LoVo (cell line): ENCODE data around the gene KLHL36.

ENCODE experiments used
- DNase-seq: peaks from one replicate; pipeline ENCODE4 v3.0.0-alpha.2; 2016; ENCODE audit warnings: low spot score

Gene KLHL36

DNA sequence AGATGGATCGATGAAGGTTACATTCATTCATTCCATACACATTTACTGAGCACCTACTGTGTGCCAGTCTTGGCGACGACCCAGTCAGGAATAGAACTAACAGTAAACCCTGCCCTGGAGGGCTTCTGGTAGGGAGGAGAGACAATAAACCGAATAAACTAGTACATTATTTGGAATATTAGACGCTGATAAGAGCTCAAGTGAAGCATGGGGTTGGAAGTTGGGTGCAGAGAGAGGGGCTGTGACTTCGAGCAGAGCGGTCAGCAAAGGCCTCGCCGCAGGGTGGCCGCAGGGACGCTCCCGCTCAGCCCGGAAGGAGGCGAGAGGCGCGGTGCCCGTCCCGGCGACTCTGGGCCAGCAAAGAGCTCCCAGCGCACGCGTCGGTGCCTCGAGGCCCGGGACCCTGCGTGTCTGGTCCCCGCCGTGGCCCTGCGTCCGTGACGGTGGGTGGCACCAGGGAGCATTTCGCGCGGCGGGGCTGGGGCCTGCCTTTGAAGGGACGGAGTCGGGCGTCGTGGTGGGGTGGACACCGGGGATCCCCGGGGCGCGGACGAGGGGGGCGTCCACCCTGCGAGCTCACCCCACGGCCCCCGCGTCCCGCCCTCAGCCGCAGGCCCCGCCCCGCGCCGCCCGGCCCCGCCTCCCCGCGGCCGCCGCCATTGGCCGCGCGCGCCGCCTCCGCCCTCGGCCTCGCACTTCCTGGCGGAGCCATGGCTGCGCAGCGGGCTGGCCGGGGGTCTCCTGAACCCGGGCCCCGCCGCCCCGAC, at the start of gene KLHL36:
Gene KLHL36 (plus strand): TSS at position 684 of the 767 bp plus-strand sequence. CDS start 2,357 bp downstream, outside the sequence.
- DNase-seq: peak; percentile 60

DNA sequence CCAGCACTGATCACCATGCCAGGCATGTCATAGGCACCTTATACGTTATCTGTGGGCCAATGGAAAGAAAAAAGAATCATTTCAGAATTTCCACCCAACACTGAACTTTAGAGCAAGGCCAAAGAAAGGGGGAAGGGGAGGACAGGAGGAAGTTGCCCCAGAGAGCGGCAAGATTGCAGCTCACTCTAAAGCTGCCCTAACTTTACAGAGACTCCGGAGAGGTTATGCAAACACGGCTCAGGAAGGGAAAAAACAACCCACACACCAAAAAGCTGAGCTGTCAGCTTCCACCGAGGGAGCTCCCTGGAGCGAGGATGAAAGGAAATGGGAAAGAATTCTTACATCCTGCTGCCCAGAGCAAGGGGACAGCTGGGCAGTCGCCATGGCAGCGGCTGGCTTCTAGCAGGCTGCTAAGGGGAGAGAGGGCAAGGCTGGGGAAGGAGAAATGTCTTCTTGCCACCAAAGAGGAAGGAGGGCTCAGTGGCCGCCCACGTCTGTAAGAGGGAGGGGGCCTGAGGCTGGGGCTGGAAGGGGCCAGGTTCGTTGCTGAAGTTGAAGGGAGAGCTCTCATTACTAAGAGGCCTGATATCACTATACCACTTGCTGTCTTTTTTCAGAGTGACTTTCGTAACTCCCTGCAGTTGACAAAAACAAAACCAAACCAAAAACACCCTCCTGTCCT, 48.6 kb upstream of the KLHL36 start:
- DNase-seq: no peak

DNA sequence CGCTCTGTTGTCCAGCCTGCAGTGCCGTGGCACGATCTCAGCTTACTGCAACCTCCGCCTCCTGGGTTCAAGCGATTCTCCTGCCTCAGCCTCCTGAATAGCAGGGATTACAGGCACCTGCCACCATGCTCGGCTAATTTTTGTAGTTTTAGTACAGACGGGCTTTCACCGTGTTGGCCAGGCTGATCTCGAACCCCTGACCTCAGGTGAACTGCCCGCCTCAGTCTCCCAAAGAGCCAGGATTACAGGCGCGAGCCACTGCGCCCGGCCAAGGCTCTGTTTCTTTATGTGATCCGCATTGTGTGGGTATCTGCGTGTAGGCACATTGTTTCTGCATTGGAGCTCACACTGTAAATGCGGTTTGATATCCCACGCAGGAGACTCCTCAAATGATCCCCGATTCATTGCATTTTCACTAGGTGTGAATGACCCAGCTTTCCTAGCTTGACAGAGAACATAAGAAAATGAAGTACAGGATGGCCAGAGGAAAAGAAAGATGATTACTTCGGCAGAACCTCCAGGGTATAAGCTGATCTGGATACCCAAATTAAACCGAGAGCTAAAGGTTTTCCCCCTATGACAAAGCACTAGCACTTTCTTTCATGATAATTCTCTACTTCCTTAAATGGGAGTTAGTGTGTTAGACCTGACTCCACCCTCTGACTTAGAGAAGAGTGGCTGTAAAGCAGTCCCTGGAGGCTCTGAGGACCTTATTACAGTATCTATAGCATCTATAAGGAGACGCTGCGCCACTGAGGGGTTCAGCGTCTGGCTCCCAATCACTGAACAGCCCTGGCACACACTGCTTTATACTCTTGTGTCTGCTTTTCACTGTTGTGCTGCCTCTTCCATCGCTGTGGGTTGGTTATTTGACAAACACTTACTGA, 47.7 kb upstream of the KLHL36 start:
- DNase-seq: no peak

DNA sequence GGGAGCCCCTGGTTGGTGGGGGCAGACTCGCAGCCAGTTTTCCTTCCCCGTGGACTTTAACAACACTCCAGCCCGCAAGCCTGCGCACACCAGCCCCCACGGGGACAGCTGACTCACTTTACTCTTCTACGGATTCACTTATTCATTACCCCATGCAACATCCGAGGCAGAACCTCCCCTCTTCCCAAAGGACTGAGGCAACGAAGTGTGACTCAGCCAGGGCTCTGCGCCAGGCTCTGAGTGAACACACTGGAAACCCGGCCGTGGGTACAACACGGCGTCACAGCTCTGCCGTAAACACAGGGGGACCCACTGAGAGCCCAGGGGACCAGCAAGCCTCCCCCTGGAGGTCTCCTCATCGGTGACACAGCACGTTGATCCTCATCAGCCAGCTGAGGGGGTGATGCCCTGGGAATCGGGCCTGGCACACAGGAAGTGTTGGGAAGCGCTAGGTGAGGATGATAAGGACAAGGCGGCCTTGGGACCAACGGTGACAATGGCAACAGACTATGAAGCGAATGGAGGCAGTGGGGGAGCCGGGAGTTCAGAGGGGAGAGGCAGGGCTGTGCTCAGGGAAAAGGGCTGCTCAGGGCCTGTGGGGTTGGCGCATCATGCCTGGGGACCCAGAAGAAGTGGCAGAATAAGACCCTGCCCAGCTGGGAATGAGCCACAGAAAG, 45.0 kb upstream of the KLHL36 start:
- DNase-seq: no peak

DNA sequence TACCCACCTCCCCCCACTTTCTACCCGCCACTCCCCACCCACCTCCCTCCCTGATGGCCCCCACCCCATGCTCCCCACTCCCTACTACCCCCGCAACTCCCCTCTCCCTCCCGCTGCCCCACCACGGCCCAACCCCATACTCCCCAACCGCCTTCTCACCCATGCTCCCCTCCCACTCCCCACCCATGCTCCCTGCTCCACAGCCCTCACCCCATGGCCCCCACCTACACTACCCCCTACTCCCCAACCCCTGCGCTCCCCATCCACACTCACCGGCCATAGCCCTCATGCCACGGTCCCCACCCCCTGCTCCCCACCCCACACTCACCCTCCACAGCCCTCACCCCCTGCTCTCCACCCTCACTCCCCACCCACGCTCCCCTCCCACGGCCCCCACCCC, 44.4 kb upstream of the KLHL36 start:
- DNase-seq: no peak

DNA sequence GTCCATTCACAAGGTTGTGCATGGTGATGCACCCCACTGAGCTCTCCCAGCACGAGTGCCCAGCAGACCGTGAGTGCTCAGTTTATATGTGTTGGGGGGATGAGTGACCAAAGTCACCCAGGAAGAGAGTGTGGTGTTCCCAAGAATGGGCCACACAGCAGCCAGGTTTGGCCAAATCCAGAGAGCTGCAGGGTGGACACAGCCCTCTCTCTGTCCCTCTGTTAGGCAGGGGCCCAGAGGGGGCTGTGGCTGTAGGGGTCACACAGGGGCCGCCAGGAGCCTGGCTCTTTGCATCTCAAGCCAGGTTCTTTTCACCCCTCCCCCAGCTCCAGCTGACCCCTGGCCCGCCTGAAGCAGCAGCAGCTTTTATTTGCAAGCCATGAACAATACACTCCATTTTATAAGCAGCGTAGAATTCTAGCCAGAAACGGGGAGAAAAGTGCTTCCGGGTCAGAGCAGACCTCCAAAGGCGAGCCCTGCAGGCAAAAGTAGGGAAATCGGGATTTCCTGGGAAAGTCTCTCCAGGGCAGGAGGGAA, 43.8 kb upstream of the KLHL36 start:
- no peak for DNase-seq

DNA sequence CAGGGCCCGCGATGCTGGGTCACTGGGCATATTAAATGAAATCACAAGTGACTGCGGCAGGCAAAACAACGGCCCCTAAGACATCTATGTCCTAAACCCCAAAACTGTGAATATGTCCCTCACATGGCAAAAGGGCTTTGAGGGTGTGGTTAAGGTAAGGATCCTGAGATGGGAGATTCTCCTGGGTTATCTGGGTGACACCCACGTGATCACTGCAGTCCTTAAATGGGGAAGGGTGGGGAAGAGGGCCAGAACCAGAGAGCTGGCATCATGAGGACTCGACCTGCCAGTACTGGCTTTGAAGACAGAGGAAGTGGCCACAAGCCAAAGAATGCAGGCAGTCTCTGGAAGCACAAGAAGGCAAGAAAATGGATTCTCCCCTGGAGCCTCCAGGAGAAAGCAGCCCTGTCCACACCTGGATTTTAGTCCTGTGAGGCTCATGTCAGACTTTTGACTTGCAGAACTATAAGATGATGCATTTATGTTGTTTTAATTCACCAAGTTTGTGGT, 42.9 kb upstream of the KLHL36 start:
- DNase-seq: no peak

DNA sequence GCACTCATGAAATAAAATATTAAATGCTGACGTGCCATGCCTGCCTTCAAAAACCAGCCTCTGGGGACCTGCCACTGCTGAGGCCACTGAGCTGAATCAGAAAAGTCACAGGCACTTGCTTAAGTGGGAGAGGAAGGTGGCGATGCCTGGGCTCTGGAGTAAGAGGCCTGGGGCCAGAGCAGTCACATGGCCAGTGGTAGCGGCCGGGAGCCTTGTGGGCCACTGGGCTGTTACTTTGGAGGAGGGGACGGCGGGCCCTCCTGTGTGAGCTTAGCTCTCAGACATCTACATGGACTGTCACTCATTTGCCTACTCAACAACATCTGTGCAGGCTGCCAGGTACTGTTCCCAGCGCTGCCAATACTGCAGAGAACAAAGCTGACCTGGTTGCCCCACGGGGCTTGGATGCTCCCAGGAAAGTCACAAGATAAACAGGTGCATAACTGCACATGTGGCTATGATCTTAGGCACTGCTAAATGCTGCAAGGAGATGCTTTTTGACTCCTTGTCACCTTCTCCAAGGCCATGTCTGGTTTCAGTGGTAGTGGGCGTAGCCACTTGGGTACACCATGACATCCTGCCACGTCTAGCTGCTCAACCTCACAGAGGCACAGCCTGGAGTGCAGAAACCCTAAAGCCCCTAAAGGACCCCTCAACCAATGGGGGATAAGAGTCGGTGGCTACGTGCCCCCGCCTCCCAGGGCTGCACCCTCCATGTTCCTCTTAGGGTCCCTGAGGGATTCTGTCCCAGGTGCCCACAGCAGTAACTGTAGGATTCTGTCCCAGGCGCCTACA, 42.0 kb upstream of the KLHL36 start:
- no peak for DNase-seq

DNA sequence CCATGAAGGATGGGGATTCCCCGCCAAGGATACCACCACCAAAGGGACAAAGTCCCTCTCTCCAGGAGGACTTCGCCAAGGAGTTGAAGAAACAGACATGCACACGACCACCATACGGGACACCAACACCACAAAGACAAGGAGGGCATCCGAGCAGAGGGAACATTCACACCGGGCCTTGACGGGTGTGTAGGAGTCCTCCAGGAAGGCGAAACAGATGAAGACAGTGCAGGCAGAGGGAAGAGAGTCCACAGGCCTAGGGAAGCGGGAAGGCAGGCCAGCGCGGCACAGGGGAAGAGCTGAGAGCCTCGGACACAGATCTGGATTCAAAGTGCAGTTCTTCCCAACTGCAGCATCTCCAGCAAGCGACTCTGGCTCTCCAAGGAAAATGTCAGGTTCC, 41.2 kb upstream of the KLHL36 start:
- no peak for DNase-seq

DNA sequence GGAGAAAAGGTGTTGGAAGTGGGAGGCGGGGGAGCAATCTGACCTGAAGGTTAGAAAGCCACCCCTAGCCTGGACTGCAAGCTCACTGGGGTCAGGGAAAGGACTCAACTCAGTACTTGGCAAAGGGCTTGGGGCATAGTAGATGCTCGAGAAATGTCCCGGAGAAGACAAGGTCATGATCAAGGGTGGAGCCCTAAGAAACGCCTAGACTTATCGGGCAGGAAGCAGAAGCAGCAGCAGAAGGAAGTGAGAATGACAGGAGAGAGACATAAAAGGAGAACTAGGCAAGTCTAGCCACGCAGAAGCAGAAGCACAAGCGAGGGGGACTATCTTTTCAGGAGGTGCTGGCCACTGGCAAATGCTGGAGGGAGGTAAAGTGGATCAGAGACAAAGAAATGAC, 40.6 kb upstream of the KLHL36 start:
- DNase-seq: no peak

DNA sequence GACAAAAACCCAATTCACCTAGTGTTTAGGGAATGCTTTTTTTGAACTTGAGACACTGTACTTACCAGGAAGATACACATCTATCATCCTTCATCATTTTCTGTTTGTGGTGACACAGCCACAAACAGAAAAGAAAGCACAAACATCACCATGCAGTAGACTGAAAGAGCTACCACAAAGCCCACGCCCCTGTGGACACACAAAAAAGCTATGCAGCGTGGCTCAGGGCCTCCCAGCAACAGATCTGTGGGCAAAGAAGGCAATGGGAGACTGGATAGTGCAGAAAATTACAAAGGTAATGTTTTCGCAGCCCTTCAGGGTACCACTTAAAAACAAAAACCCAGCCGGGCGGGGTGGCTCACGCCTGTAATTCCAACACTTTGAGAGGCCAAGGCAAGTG, 40.0 kb upstream of the KLHL36 start:
- DNase-seq: no peak

DNA sequence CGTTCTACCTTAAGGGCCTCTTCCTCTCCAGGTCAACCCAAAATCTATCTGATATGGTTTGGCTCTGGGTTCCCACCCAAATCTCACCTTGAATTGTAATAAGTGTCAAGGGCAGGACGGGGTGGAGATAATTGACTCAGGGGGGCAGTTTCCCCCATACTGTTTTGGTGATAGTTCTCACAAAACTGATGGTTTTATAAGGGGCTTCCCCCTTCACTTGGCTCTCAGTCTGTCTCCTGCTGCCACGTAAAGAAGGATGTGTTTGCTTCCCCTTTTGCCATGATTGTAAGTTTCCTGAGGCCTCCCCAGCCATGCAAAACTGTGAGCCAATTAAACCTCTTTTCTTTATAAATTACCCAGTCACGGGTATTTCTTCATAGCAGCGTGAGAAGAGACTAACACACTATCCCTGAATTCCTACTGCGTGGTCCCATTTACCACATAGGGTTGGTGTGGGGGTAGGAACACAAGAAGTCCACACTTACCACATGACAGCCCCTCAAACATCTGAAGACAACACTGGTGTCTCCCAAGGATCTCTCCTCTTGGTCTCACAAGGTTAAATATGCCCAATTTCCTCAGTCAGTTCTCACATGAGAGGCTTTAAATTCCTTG, 38.6 kb upstream of the KLHL36 start:
- no peak for DNase-seq

DNA sequence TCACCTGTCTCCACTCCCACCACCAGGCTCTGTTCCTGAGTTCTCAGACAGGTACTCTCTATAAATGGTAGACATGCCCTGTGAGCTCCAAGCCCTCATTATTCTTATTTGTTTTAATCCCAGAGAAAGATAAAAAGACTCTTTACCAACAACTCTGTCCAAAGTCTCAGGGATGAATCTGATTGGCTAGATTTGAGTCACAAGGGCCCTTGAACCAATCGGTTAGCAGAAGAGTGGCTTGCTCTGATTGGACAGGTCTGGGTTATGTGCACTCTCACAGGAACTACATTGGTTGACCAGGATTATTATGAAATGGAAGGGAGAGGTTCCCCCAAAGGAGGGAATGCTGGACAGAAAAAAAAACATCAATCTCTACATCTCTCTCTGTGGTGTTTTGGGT, 37.9 kb upstream of the KLHL36 start:
- DNase-seq: no peak

DNA sequence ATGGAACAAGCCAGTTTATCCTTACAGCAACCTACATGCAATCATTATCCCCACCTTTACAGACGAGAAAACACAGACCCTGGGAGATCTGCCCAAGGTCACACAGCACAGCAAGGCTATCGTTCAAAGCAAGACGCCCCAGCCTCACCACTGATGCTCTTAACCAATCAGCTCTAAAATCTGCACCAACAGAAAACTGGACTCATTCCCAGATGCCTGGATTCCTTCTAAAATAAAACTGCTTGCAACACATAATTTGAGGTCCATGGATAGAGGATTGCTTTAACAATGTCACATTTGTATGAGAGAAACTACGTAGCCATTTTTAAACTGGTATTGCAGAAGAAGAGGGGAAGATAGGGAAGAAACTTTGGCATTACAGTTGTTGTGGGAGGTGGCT, 37.3 kb upstream of the KLHL36 start:
- DNase-seq: no peak

DNA sequence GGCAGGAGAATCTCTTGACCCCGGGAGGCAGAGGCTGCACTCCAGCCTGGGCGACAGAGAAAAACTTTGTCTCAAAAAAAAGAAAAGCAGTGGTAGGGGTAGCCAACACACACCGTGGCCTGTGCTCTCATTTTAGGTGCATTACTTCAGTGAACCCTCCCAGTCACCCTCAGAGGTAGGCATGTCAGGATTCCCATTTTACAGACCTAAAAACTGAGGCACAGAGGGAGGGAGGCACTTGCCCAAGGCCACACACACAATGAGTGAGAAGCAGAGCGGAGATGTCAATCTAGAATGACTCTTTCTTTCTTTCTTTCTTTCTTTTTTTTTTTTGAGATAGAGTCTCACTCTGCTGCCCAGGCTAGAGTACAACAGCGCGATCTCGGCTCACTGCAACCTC, 35.6 kb upstream of the KLHL36 start:
- DNase-seq: no peak

DNA sequence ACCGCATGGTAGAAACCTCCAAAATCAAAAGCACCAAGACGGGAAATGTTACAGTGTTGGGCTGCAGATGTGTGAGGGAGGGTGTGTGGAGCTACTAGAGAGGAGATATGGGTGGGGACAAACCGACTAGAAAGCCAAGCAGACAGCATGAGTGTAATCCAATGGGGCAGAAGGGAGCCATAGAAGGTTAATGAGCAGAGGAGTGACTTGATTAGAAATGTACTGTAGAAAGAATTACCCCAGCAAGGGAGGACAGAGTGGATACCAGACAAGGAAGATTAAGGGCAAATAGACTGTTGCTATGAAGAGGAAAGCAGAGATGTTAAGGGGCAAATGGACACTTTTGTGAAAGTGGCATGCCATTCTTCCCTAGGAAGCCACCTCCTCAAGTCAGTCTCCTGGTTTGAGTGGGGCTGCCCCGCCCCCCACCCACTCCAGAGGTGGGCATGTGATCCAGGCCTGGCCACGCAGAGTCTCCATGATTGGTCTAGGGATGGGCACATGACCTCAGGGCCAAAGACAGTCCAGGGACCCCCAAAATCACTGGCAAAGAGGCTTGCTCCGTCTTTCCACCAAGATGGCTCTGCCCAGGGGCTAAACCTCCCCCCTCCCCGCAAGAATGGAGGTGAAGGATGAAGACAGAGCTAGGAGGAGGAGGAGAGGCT, 34.8 kb upstream of the KLHL36 start:
- no peak for DNase-seq

DNA sequence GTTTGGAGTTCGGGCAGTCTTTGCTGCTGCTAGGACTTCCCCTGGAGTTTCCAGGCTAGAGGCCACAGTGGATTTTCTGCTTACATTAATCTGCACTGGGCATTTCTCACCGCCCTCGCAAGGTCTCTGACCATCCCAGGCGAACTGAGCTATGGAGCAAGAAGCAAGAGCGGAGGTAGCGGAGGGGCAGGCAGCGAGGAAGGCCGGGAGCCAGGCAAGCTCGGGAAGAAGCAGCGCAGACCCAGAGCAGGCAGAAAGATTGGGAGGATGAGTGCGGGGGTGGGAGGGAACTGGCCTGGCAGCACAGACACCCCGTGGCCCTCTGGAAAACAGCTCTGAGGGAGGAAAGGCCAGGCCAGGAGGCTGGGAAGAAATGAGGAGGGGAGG, 34.2 kb upstream of the KLHL36 start:
- no peak for DNase-seq

DNA sequence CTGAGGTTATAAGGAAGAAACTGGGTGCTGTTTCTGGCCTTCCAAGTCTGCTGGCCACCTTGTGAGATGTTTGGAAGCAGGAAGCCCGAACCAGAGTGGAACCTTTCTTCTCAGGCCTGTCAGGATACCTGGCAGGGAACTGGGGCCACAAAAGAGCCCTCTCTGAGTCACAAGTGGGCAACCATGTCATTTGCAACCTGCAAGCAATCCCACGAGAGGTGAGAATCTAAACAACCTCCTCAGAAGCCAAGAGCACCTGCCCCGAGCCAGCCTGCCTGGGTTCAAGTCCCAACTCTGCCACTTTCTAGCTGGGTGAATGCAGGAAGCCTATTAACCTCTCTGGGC, 33.7 kb upstream of the KLHL36 start:
- DNase-seq: no peak

DNA sequence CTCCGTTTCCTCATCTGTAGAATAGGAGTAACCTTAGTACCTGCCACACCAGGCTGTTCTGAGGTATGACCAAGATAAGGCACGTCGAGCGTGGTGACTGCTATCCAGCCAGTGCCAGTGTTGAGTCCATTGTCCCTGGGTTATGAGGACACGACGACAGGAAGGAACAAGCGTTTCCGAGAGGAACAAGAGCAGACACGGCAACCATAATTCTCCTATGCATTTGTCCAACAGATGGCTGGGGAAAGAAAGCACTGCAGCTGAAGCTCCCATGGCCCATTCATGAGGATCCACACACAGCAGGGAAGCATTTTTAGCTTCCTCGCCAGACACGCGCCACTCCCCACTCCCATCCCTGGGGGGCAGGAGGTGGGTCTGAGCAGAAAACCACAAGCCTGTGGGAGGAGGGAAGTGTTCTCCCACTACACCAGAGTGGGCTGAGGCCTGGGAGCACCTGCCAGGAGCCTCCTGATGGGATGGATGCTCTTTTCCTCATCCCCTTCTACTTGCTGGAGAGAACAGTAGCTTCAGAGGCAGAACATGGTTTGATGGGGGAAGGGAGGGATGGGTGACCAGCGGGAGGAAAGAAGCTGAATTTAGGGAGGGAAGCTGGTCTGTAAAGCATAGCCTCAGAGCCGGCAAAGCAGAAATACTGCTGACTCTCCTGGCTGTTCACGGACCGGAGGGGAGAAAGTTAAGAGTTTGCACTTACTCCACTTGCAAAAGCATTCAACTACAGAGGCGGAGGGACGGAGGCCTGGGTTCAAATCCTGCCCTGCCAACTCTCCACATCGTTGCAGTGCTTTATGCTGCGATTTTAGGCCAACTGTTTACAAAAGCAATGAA, 33.1 kb upstream of the KLHL36 start:
- no peak for DNase-seq
